ENCODE measurements around the gene GTPBP1.
A peak's percentile ranks its signal among the peaks of the same experiment; 100 is the strongest.

DNA sequence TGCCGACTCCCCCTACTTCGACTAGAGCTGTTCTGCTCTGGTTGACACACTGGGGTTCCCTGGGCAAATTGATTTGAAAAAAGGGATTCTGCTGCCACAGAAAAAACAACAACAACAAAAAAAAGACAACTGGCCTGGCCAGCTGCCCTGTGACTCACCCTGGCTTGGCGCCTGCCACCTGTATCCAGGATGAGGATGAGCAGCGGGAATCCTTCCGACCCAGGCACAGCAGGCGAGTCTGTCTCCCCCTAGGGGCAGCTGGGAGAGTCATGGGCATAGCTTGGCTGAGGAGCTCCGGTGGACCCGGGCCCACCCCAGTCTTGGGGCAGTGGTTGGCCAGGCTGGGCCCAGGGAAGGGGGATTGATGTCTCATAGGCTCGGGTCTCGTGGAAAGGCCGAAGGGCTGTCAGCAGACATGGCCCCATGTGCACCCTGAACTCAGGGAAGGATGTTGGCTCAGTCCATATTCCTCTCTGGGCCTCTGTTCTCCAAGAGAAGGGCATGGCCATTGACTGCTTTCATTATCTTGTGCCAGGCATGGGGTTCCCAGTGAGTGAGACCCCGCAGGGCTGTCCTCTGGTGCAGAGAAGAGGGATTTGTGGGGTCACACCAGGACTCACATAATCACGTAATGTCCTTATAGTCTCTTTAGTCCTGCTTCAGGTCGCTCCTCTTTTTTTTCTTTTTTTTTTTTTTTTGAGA is 60.5 kb downstream of the GTPBP1 start:
- TF ChIP-seq, protein P1, sequence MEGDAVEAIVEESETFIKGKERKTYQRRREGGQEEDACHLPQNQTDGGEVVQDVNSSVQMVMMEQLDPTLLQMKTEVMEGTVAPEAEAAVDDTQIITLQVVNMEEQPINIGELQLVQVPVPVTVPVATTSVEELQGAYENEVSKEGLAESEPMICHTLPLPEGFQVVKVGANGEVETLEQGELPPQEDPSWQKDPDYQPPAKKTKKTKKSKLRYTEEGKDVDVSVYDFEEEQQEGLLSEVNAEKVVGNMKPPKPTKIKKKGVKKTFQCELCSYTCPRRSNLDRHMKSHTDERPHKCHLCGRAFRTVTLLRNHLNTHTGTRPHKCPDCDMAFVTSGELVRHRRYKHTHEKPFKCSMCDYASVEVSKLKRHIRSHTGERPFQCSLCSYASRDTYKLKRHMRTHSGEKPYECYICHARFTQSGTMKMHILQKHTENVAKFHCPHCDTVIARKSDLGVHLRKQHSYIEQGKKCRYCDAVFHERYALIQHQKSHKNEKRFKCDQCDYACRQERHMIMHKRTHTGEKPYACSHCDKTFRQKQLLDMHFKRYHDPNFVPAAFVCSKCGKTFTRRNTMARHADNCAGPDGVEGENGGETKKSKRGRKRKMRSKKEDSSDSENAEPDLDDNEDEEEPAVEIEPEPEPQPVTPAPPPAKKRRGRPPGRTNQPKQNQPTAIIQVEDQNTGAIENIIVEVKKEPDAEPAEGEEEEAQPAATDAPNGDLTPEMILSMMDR (IDR thresholded peaks at IDR 0.05; ENCODE audit: low read depth, low read length, poor library complexity, severe bottlenecking) = peak; percentile 77
- no peak for TF ChIP-seq EZH2phosphoT487 (IDR thresholded peaks at IDR 0.05; ENCODE audit: borderline replicate concordance, low read length)
